HG02678 (cell line): ENCODE measurements around the gene PSMG4.

ENCODE experiments used
- ATAC-seq: cut with Tn5 transposase; IDR thresholded peaks from one replicate; pipeline ENCODE4 v1.9.1; 2021; ENCODE audit warnings: mild to moderate bottlenecking, moderate library complexity; ENCODE audit not compliant: unreplicated experiment

PSMG4 gene

GRCh38 chr6:3250231-3250675 is 8.5 kb upstream of the PSMG4 start:
- no peak for ATAC-seq

DNA sequence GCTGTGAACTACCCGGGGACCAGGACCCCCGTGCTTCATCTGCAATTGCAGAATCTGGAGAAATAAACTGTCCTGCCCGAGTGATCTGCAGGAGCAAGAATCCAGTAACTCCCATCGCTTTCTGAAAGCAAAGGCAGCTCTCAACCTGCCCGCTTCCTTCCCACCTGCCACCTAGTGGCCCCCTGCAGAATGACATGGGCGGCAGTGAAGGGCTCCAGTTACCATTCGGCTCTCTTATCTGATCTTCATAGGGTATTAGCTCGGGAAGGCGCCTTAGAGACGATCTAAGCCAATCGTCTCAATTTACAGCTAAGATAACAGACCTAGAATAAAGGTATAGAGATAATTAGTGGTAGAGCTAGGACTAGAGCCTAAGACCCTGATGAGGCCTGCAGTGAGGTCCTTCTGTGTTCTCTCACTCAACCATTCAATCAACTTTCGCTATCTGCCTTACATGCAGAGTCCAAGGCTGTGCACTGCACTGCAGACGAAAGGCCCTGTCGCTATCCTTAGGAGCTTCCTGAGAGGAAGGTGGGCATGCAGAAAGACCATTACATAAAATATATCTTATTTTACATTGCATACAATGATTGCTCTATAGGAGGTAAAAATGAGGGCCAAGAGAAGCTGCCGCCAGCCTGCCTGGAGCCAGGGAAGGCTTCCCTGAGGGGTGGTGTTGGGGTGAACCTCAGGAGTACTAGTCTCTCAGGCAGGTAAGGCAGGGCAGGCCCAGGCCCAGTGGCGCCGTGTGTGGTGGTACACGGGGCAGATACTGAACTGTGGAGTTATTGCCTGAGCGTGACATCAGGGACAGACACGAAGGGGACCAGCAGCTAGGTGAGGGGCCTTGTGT is 7.1 kb upstream of the PSMG4 start:
- ATAC-seq = peak; percentile 72

GRCh38 chr6:3252369-3252768 is 6.4 kb upstream of the PSMG4 start:
- ATAC-seq = no peak

- ATAC-seq = no peak
Measured at GRCh38 chr6:3252861-3253596, 5.7 kb upstream of the PSMG4 start.

DNA sequence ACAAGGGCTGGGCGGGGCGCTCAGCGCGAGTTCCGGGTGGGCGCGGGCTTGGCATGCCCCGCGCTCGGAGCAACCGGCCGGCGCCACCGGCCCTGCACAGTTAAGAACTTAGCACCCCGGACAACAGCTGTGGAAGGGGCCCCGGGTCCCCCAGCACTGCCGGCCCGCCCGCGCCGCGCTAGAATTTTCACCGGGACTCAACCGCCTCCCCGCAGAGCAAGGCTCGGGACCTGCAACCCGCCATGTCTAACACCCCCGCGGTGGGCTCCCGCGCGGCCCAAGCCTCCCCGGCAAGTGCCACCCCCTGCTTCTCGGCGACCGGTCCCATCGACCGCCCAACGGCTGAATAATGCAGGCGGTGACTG is 5.2 kb upstream of the PSMG4 start:
- ATAC-seq = no peak

- ATAC-seq = no peak
Measured at GRCh38 chr6:3258201-3258600, 546 bp upstream of the PSMG4 start.

DNA sequence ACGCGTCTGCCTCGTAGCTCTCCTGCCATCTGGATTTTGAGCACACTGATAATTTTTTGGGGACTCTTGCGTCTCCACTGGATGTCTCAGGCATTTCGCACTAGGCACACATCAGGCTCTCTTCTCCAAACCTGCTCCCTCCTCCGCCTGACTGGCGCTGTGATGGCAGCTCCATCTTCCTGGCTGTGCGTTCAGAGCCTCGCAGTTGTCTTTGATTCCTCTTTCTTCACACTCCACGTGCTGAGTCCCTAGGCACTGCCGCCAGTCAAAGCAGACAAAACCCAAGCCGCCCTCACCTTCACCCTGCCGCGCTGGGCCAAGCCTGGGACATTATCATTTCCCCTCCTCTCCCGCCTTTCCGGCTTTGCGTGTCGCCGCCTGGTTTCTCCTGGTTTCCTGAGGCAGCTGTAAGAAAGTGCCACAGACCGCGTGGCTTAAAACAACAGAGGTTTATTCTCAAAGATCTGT is 778 bp downstream of the PSMG4 start:
- peak; percentile 26 for ATAC-seq

- ATAC-seq = no peak
Measured at GRCh38 chr6:3260296-3260695, 1.5 kb downstream of the PSMG4 start.

- ATAC-seq = no peak
Measured at GRCh38 chr6:3260772-3261517, 2.2 kb downstream of the PSMG4 start.

DNA sequence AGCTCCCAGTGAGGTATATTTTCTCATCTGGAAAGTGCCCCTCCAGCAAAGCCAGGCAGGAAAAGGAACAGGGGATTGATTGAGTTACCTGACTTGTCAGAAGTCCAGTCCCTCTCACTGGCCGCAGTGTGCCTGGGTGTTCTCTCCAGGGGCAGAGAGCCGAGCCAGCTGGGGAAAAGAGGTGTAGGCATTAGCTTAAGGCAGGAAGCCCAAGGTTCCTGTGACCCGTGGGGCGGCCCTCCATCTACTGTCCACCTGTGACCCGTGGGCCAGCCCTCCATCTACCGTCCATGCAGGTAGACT is 2.7 kb downstream of the PSMG4 start:
- ATAC-seq = no peak

DNA sequence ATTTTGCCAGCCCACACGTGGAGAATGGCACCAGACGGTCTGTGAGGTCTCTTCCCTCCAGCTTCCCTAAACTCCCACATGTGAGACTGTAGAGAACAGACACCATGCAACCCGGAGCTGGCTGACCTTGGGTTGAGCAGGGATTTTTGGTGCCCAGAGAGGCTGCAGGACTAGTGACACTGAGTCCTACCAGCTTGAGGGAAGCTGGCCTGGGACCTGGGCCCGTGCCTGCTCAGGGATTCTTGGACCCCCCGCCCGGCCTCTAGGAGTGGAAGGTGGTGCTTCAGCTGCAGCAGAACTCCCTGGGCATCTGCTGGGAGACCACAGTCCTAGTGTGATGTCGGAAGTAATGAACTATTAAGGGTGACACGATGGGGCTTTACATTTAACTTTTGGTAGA is 3.2 kb downstream of the PSMG4 start:
- ATAC-seq = no peak

GRCh38 chr6:3263096-3263495 is 4.3 kb downstream of the PSMG4 start:
- ATAC-seq = no peak

- no peak for ATAC-seq
Measured at GRCh38 chr6:3264356-3264755, 5.6 kb downstream of the PSMG4 start.

DNA sequence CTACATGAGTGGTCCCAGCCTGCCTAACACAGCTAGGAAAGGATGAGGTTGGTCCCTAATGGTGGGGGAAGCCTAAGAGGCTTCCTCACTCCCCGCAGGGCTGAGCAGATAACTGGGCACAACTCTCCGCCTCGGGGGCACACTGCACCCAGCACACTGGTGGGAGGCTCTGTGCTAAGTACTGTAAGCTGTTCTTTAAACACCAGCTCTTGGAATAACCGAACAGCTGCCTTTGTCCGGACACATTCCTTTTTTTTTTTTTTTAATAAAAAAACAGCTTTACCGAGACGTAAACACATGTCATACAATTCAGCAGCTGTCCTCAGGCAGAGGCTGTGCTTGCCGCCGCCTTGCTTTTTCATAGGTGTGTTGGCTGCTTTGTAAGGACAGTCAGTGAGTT is 6.9 kb downstream of the PSMG4 start:
- no peak for ATAC-seq

- ATAC-seq = no peak
Measured at GRCh38 chr6:3266170-3266569, 7.4 kb downstream of the PSMG4 start.

DNA sequence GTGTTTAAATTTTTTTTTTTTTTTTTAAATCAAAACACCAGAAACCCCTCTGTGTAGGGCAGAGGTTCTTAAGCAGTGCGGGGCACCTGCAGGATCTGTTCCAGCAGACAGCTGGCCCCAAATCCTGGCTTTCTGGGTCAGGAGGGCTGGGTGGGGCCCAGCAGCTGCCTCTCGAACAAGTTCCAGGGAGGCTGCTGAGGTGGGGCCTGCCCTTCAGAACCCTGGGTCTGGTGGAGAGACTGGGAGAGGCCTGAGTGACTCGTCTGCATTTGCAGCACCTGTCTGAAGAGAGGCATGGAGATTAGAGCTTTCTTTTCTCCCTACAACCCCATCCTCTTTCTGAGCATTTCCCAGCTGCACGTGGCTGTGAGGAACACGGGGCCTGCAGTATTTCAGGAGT is 8.4 kb downstream of the PSMG4 start:
- ATAC-seq = no peak

DNA sequence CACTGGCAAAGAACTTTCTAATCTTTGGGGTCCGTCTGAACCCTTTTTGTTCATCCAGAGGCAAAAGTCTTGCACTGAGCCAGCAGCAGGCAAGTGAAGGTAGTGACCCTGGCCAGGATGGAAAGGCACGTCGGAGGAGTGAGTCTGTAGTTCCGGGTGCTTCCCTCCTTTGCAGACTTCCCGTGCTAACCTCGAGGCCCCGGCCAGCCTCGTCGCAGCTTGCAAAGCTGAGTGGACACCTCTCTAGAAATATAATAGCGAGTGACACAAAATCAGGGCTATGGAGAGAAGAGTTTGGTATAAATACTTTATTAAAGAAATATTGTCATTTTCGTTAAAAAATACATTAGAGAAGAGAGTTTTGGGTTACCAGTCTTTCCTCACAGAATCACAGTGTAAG is 9.9 kb downstream of the PSMG4 start:
- no peak for ATAC-seq

DNA sequence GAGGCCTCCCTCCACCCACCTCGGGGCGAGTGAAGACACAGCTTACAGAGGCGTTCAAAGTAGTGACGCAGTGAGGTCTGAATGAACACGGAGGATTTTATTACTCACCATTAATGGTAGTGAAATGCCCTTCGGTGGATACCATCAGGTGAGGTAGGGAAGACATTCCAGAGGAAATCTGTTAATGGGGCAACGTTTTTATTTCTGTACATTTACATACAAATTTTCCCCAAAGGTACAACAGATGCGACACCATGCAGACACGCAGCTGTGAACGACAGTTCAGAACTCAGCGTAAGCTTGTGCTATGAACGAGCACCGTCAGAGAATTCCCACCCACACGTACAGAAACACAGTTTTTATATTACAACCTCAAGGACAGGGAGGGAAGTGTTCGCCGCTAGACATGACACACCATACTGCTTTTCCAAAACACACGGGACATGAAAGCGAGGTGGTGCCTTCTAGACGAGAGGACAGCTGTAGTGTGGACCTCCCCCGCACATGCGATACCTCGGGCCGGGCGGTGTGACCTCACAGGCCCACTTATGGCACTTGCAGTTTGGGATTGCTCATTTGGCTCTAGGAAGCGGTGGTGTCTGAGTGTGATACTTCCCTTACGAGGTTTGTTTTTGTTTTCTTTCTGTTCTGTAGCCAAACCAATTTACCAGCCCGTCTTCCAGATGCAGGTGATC is 10.7 kb downstream of the PSMG4 start:
- no peak for ATAC-seq

- no peak for ATAC-seq
Measured at GRCh38 chr6:3270258-3270657, 11.5 kb downstream of the PSMG4 start.

- ATAC-seq = no peak
Measured at GRCh38 chr6:3271756-3272155, 13.0 kb downstream of the PSMG4 start.

DNA sequence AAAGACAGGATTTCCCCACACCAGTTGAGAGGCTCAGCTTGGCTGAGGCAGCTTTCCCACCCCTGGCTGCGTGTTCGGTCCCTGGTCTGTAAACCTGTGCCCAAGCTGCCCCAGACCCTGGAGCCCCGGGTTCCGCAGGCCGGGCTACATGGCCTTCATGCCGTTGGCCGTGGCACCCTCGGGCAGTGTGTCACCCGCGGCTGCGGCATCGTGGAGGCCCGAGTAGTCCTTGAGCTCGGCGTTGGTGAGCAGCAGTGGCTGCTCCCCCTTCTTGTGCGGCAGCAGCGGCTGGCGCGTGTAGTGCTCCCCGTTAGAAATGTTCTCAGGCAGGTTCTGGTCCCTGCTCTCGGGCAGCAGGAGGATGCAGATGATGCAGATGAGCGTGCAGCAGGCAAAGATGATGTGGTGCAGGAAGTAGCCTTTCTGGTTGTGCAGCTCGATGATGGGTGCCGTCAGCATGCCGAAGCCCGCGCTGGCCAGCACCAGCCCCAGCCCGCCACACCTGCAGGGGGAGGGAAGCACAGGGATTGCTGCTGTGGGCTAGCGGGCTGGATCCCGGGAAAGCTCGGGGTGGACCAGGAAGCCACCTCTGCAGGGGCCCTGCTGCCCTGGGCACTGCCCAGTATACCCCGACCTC is 14.3 kb downstream of the PSMG4 start:
- ATAC-seq = no peak
